Ovary (tissue), 3 donors: ENCODE measurements around the gene ITPR1.

Experiments
- EP300 ChIP-seq: sonication (generic); formaldehyde crosslinking; IDR thresholded peaks from one replicate; pipeline ENCODE4 v1.6.1; 2017; ENCODE audit warnings: antibody characterized with exemption
- POLR2A ChIP-seq: fragments of 450-650 bp; IDR thresholded peaks from one replicate; pipeline ENCODE4 v1.6.1; 2017; ENCODE audit warnings: antibody characterized with exemption, mild to moderate bottlenecking, moderate library complexity
- TF ChIP-seq, protein P1 (sequence below), 3 donors: fragments of 450-650 bp in 2 of 3; fragments of 200-600 bp in 1 of 3; IDR thresholded peaks; one replicate each; pipeline versions ENCODE4 v1.5.1 to v1.8.0; 2016 to 2022; ENCODE audit warnings: antibody characterized with exemption in 3 of 3, mild to moderate bottlenecking in 1 of 3
- donor health status: DM: no; HTN: no; CAD: no.

DNA sequence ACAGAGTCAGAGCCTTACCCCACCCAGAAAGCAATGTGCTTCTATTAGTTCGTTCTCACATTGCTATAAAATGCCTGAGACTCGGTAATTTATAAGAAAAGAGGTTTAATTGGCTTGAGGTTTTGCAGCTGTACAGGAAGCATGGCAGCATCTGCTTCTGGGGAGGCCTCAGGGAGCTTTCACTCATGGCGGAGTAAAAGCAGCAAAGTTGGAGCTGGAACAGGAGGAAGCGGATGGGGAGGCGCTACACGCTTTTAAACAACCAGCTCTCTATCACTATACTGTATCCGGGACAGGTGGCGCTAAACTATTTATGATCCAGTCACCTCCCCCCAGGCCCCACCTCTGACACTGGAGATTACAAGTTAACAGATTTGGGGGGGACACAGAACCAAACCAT lies 309.8 kb downstream of the ITPR1 start:
- TF ChIP-seq POLR2A (no peak), EP300 (no peak)
- TF ChIP-seq, protein P1, sequence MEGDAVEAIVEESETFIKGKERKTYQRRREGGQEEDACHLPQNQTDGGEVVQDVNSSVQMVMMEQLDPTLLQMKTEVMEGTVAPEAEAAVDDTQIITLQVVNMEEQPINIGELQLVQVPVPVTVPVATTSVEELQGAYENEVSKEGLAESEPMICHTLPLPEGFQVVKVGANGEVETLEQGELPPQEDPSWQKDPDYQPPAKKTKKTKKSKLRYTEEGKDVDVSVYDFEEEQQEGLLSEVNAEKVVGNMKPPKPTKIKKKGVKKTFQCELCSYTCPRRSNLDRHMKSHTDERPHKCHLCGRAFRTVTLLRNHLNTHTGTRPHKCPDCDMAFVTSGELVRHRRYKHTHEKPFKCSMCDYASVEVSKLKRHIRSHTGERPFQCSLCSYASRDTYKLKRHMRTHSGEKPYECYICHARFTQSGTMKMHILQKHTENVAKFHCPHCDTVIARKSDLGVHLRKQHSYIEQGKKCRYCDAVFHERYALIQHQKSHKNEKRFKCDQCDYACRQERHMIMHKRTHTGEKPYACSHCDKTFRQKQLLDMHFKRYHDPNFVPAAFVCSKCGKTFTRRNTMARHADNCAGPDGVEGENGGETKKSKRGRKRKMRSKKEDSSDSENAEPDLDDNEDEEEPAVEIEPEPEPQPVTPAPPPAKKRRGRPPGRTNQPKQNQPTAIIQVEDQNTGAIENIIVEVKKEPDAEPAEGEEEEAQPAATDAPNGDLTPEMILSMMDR (IDR thresholded peaks at IDR 0.05): no peak
